ENCODE data around the gene PPP1R1C.

- no peak for TF ChIP-seq CTCF (IDR thresholded peaks at IDR 0.05)
- no peak for TF ChIP-seq POLR2A (IDR thresholded peaks at IDR 0.05)
Observed at GRCh38 chr2:182047544-182047943, 61.9 kb downstream of the PPP1R1C start.

All from testis (tissue), 2 donors.